SW480 (cell line): ENCODE measurements around the gene SPRN.
A peak's percentile ranks its signal among the peaks of the same experiment; 100 is the strongest.
"Not testable (repeated sequence)": the region's sequence is repeated elsewhere in the genome, so short reads cannot be mapped to it uniquely, and the experiment has no call there.

ENCODE experiments used
- DNase-seq: peaks from one replicate; pipeline ENCODE4 v3.0.0-alpha.2; 2016; ENCODE audit warnings: low spot score

SPRN gene

GRCh38 chr10:133439517-133440461 lies 15.4 kb upstream of the SPRN start:
- no peak for DNase-seq

GRCh38 chr10:133438711-133439273 lies 14.4 kb upstream of the SPRN start:
- DNase-seq, result peak; percentile 33

- DNase-seq, result not testable (repeated sequence)
Observed at GRCh38 chr10:133432789-133433188, 8.4 kb upstream of the SPRN start.

GRCh38 chr10:133431888-133432613 lies 7.6 kb upstream of the SPRN start:
- not testable (repeated sequence) for DNase-seq

GRCh38 chr10:133429571-133429970 lies 5.1 kb upstream of the SPRN start:
- not testable (repeated sequence) for DNase-seq

GRCh38 chr10:133424102-133424501 lies 323 bp downstream of the SPRN start:
- not testable (repeated sequence) for DNase-seq

GRCh38 chr10:133422807-133423771 lies 1.3 kb downstream of the SPRN start:
- no peak for DNase-seq

- DNase-seq, result no peak
Observed at GRCh38 chr10:133422223-133422806, 2.1 kb downstream of the SPRN start.

- no peak for DNase-seq
Observed at GRCh38 chr10:133421336-133422222, 2.8 kb downstream of the SPRN start.

GRCh38 chr10:133420579-133420978 lies 3.8 kb downstream of the SPRN start:
- no peak for DNase-seq

- no peak for DNase-seq
Observed at GRCh38 chr10:133420028-133420427, 4.4 kb downstream of the SPRN start.

- DNase-seq, result no peak
Observed at GRCh38 chr10:133419211-133419950, 5.0 kb downstream of the SPRN start.

GRCh38 chr10:133418289-133418993 lies 6.0 kb downstream of the SPRN start:
- no peak for DNase-seq

- DNase-seq, result no peak
Observed at GRCh38 chr10:133415752-133416151, 8.7 kb downstream of the SPRN start.

GRCh38 chr10:133414401-133414800 lies 10.0 kb downstream of the SPRN start:
- not testable (repeated sequence) for DNase-seq

GRCh38 chr10:133412381-133412711 lies 12.1 kb downstream of the SPRN start:
- DNase-seq, result no peak

- DNase-seq, result no peak
Observed at GRCh38 chr10:133411523-133412380, 12.7 kb downstream of the SPRN start.
